GM18520 (cell line): ENCODE data around the gene FARP1.

ENCODE experiments used
- ATAC-seq: cut with Tn5 transposase; IDR thresholded peaks from one replicate; pipeline ENCODE4 v1.9.1; 2021; ENCODE audit not compliant: unreplicated experiment

FARP1 gene

GRCh38 chr13:98172590-98173422 lies 29.9 kb downstream of the FARP1 start:
- no peak for ATAC-seq

GRCh38 chr13:98173431-98174152 lies 30.7 kb downstream of the FARP1 start:
- no peak for ATAC-seq

GRCh38 chr13:98174307-98174706 lies 31.4 kb downstream of the FARP1 start:
- ATAC-seq = no peak

- ATAC-seq = no peak
These were observed 32.1 kb downstream of the FARP1 start for GRCh38 chr13:98175043-98175442.

GRCh38 chr13:98175823-98176222 lies 32.9 kb downstream of the FARP1 start:
- ATAC-seq = no peak

GRCh38 chr13:98176777-98177608 lies 34.1 kb downstream of the FARP1 start, which contains the start of gene RNF113B:
TSS of gene RNF113B (minus strand) at chr13:98177269. CDS start at chr13:98177236, 33 bp downstream.
- no peak for ATAC-seq

- no peak for ATAC-seq
These were observed 37.2 kb downstream of the FARP1 start for GRCh38 chr13:98180092-98180491.

- ATAC-seq = no peak
These were observed 38.4 kb downstream of the FARP1 start for GRCh38 chr13:98181111-98181815.

- ATAC-seq = no peak
These were observed 39.3 kb downstream of the FARP1 start for GRCh38 chr13:98182153-98182552.

GRCh38 chr13:98182589-98182988 lies 39.7 kb downstream of the FARP1 start:
- no peak for ATAC-seq

GRCh38 chr13:98184792-98185191 lies 41.9 kb downstream of the FARP1 start:
- ATAC-seq = no peak

GRCh38 chr13:98187155-98187964 lies 44.5 kb downstream of the FARP1 start:
- no peak for ATAC-seq

GRCh38 chr13:98187965-98188261 lies 45.0 kb downstream of the FARP1 start:
- ATAC-seq = no peak

- no peak for ATAC-seq
These were observed 45.8 kb downstream of the FARP1 start for GRCh38 chr13:98188544-98189166.

GRCh38 chr13:98189841-98190505 lies 47.1 kb downstream of the FARP1 start:
- ATAC-seq = no peak

- no peak for ATAC-seq
These were observed 48.1 kb downstream of the FARP1 start for GRCh38 chr13:98190889-98191444.

GRCh38 chr13:98192008-98192407 lies 49.1 kb downstream of the FARP1 start:
- ATAC-seq = no peak

- no peak for ATAC-seq
These were observed 52.3 kb downstream of the FARP1 start for GRCh38 chr13:98195054-98195791.
